Neural cell (in vitro differentiated cells): ENCODE results near the gene HMOX2. TPM values are rescaled to one million over a fixed set of nuclear protein-coding genes. Genes with fewer than 3 reads are reported as not detected.

ENCODE experiments used
- H2AFZ ChIP-seq: fragments of 200-600, 300-800 bp; sonication (generic), shearing (Covaris generic); 2 replicates; pipeline ENCODE4 v1.6.0; 2014; ENCODE audit warnings: low read depth, mild to moderate bottlenecking, antibody characterized with exemption, low read length, moderate library complexity
- H3F3A ChIP-seq: fragments of 200-600 bp; shearing (Covaris generic); 2 replicates; pipeline ENCODE4 v1.6.1; 2016; ENCODE audit warnings: mild to moderate bottlenecking, moderate library complexity, mixed read lengths, antibody characterized with exemption, low read length; ENCODE audit not compliant: insufficient read depth, poor library complexity, severe bottlenecking
- H3K27ac ChIP-seq: fragments of 200-600, 300-800 bp; sonication (generic), shearing (Covaris generic); 2 replicates; pipeline ENCODE4 v1.5.1; 2014; ENCODE audit warnings: mild to moderate bottlenecking, low read length, moderate library complexity
- H3K27me3 ChIP-seq: fragments of 300-800, 200-600 bp; sonication (generic), shearing (Covaris generic); 2 replicates; pipeline ENCODE4 v1.6.0; 2014; ENCODE audit warnings: mild to moderate bottlenecking, low read depth, low read length, moderate library complexity; ENCODE audit not compliant: insufficient read depth
- H3K36me3 ChIP-seq: fragments of 300-800, 200-600 bp; sonication (generic), shearing (Covaris generic); 2 replicates; pipeline ENCODE4 v1.5.1; 2014; ENCODE audit warnings: mild to moderate bottlenecking, antibody characterized with exemption, low read length, moderate library complexity; ENCODE audit not compliant: insufficient read depth
- H3K4me2 ChIP-seq: fragments of 300-800, 200-600 bp; sonication (generic), shearing (Covaris generic); 2 replicates; pipeline ENCODE4 v1.6.0; 2014; ENCODE audit warnings: mild to moderate bottlenecking, low read length
- H3K4me3 ChIP-seq: fragments of 300-800, 200-600 bp; sonication (generic), shearing (Covaris generic); 2 replicates; pipeline ENCODE4 v1.5.1; 2014; ENCODE audit warnings: mild to moderate bottlenecking, low read length, moderate library complexity
- H3K79me2 ChIP-seq: fragments of 200-600 bp; shearing (Covaris generic); replicated peaks from 2 replicates; pipeline ENCODE4 v1.6.0; 2014; ENCODE audit warnings: mild to moderate bottlenecking, low read length, moderate library complexity; ENCODE audit not compliant: insufficient read depth
- H3K9ac ChIP-seq: fragments of 300-800, 200-600 bp; sonication (generic), shearing (Covaris generic); 2 replicates; pipeline ENCODE4 v1.6.1; 2016; ENCODE audit warnings: mild to moderate bottlenecking, low read length, mixed read lengths
- H3K9me2 ChIP-seq: fragments of 200-600 bp; shearing (Covaris generic); 2 replicates; pipeline ENCODE4 v1.6.1; 2016; ENCODE audit warnings: mild to moderate bottlenecking, low read length, mixed read lengths; ENCODE audit not compliant: insufficient read depth
- H3K9me3 ChIP-seq: fragments of 200-600, 300-800 bp; sonication (generic), shearing (Covaris generic); 2 replicates; pipeline ENCODE4 v1.6.1; 2016; ENCODE audit warnings: mild to moderate bottlenecking, mixed run types, low read length, moderate library complexity, mixed read lengths
- H4K20me1 ChIP-seq: fragments of 200-600 bp; shearing (Covaris generic); 2 replicates; pipeline ENCODE4 v1.6.1; 2016; ENCODE audit warnings: mild to moderate bottlenecking, mixed run types; ENCODE audit not compliant: insufficient read depth
- CTCF ChIP-seq: fragments of 450-650 bp; IDR thresholded peaks from 2 replicates; pipeline ENCODE4 v1.5.1; 2014; ENCODE audit warnings: antibody characterized with exemption, mild to moderate bottlenecking, moderate library complexity; ENCODE audit not compliant: poor library complexity, severe bottlenecking
- EP300 ChIP-seq: fragments of 450-650 bp; conservative IDR thresholded peaks from 2 replicates; pipeline ENCODE4 v1.6.1; 2014; ENCODE audit warnings: antibody characterized with exemption, mild to moderate bottlenecking, moderate library complexity; ENCODE audit not compliant: poor library complexity, severe bottlenecking
- EZH2 ChIP-seq: fragments of 200-600, 300-800 bp; shearing (Covaris generic), sonication (generic); IDR thresholded peaks from 2 replicates; pipeline ENCODE4 v1.6.1; 2014; ENCODE audit warnings: antibody characterized with exemption, low read length, borderline replicate concordance, mild to moderate bottlenecking; ENCODE audit not compliant: insufficient read depth, poor library complexity, severe bottlenecking
- MXI1 ChIP-seq: fragments of 450-650 bp; conservative IDR thresholded peaks from 2 replicates; pipeline ENCODE4 v1.6.1; 2014; ENCODE audit warnings: antibody characterized with exemption, mild to moderate bottlenecking; ENCODE audit not compliant: poor library complexity, severe bottlenecking
- POLR2AphosphoS5 ChIP-seq: IDR thresholded peaks from 2 replicates; pipeline ENCODE4 v1.6.1; 2012
- RAD21 ChIP-seq: fragments of 450-650 bp; conservative IDR thresholded peaks from 2 replicates; pipeline ENCODE4 v1.6.1; 2014; ENCODE audit warnings: antibody characterized with exemption, mild to moderate bottlenecking, moderate library complexity
- REST ChIP-seq: IDR thresholded peaks from 2 replicates; pipeline ENCODE4 v1.6.1; 2012; ENCODE audit warnings: borderline replicate concordance
- SMC3 ChIP-seq: fragments of 450-650 bp; conservative IDR thresholded peaks from 2 replicates; pipeline ENCODE4 v1.6.1; 2014; ENCODE audit warnings: antibody characterized with exemption, mild to moderate bottlenecking, moderate library complexity; ENCODE audit not compliant: poor library complexity
- TAF1 ChIP-seq: IDR thresholded peaks from 2 replicates; pipeline ENCODE4 v1.6.1; 2012; ENCODE audit warnings: low read depth
- polyA plus RNA-seq: library from polyadenylated mRNA; depleted of rRNA; stranded (reverse); fragments of >200 nt; gene quantifications from 2 replicates; pipeline ENCODE4 v1.2.3, GENCODE V29; 2014

HMOX2 gene
- polyA plus RNA-seq, 1 donor from 2014 or later: 79.4 TPM

- no peaks in the 10 kb centered on the region for H3K36me3 ChIP-seq
Observed at GRCh38 chr16:4510131-4510530, 33.9 kb downstream of the HMOX2 start.

GRCh38 chr16:4510747-4511426, 34.7 kb downstream of the HMOX2 start:
- H3K79me2 ChIP-seq: no peaks in the 10 kb centered on the region
- no peak overlapping the region for H3K4me2 ChIP-seq
- no peak for TF ChIP-seq SMC3
- no peak for TF ChIP-seq TAF1
- TF ChIP-seq RAD21: no peak
- no peak for TF ChIP-seq EZH2
- no peak for TF ChIP-seq CTCF
- TF ChIP-seq EP300: no peak
- TF ChIP-seq POLR2AphosphoS5: no peak
- TF ChIP-seq MXI1: no peak
- TF ChIP-seq REST: no peak
- no peaks in the 10 kb centered on the region for H3K36me3 ChIP-seq
- no peaks in the 10 kb centered on the region for H3F3A ChIP-seq
- H3K9ac ChIP-seq: no peak overlapping the region
- no peak overlapping the region for H3K27ac ChIP-seq
- H2AFZ ChIP-seq: no peak overlapping the region
- H3K9me2 ChIP-seq: no peaks in the 10 kb centered on the region
- H3K9me3 ChIP-seq: no peaks in the 10 kb centered on the region
- H3K4me3 ChIP-seq: no peak overlapping the region
- H3K27me3 ChIP-seq: no peaks in the 10 kb centered on the region
- H4K20me1 ChIP-seq: no peaks in the 10 kb centered on the region

More at GRCh38 chr16:4510131-4510530, 33.9 kb downstream of the HMOX2 start:
- H3K9me3 ChIP-seq: no peaks in the 10 kb centered on the region
- H3K79me2 ChIP-seq: no peaks in the 10 kb centered on the region
- no peak overlapping the region for H3K4me3 ChIP-seq
- no peak overlapping the region for H3K4me2 ChIP-seq
- no peak overlapping the region for H3K9ac ChIP-seq
- no peak for TF ChIP-seq MXI1
- TF ChIP-seq POLR2AphosphoS5: no peak
- no peak for TF ChIP-seq REST
- no peak for TF ChIP-seq EZH2
- no peak for TF ChIP-seq EP300
- no peak for TF ChIP-seq SMC3
- no peaks in the 10 kb centered on the region for H3K27me3 ChIP-seq
- H2AFZ ChIP-seq: no peak overlapping the region
- H4K20me1 ChIP-seq: no peaks in the 10 kb centered on the region
- H3K9me2 ChIP-seq: no peaks in the 10 kb centered on the region
- no peaks in the 10 kb centered on the region for H3F3A ChIP-seq
- H3K27ac ChIP-seq: no peak overlapping the region
